GM18511 (cell line): ENCODE measurements around the gene USE1.
"Not testable (repeated sequence)": the region's sequence is repeated elsewhere in the genome, so short reads cannot be mapped to it uniquely, and the experiment has no call there.

ENCODE experiments used
- ATAC-seq: cut with Tn5 transposase; IDR thresholded peaks from one replicate; pipeline ENCODE4 v1.9.1; 2021; ENCODE audit warnings: mild to moderate bottlenecking, moderate library complexity; ENCODE audit not compliant: unreplicated experiment

Gene USE1

GRCh38 chr19:17215127-17215971, at the start of gene USE1:
Gene USE1, plus strand, starts transcription at chr19:17215357. Its CDS starts 49 bp downstream, at chr19:17215406.
- ATAC-seq, result peak; percentile 85

GRCh38 chr19:17165715-17166114, 49.4 kb upstream of the USE1 start:
- ATAC-seq, result no peak

GRCh38 chr19:17170538-17171297, 44.4 kb upstream of the USE1 start:
- ATAC-seq, result no peak

- no peak for ATAC-seq
These were observed 43.3 kb upstream of the USE1 start for GRCh38 chr19:17171874-17172273.

- no peak for ATAC-seq
These were observed 42.4 kb upstream of the USE1 start for GRCh38 chr19:17172624-17173345.

- ATAC-seq, result no peak
These were observed 36.9 kb upstream of the USE1 start for GRCh38 chr19:17178291-17178690.

- no peak for ATAC-seq
These were observed 34.0 kb upstream of the USE1 start for GRCh38 chr19:17180997-17181702.

- no peak for ATAC-seq
These were observed 31.8 kb upstream of the USE1 start for GRCh38 chr19:17183271-17183761.

GRCh38 chr19:17183858-17184321, 31.3 kb upstream of the USE1 start:
- ATAC-seq, result peak; percentile 60

GRCh38 chr19:17184371-17184841, 30.8 kb upstream of the USE1 start:
- peak; percentile 36 for ATAC-seq

- no peak for ATAC-seq
These were observed 29.6 kb upstream of the USE1 start for GRCh38 chr19:17185590-17185989.

- ATAC-seq, result not testable (repeated sequence)
These were observed 23.4 kb upstream of the USE1 start for GRCh38 chr19:17191736-17192135.

GRCh38 chr19:17192751-17193150, 22.4 kb upstream of the USE1 start:
- ATAC-seq, result no peak

GRCh38 chr19:17194608-17195007, 20.5 kb upstream of the USE1 start:
- no peak for ATAC-seq

GRCh38 chr19:17195106-17195505, 20.1 kb upstream of the USE1 start:
- ATAC-seq, result no peak

GRCh38 chr19:17196610-17197009, 18.5 kb upstream of the USE1 start:
- ATAC-seq, result no peak

- no peak for ATAC-seq
These were observed 17.5 kb upstream of the USE1 start for GRCh38 chr19:17197666-17198065.

- ATAC-seq, result no peak
These were observed 14.6 kb upstream of the USE1 start for GRCh38 chr19:17200408-17201079.

- no peak for ATAC-seq
These were observed 12.9 kb upstream of the USE1 start for GRCh38 chr19:17202249-17202648.

- no peak for ATAC-seq
These were observed 12.4 kb upstream of the USE1 start for GRCh38 chr19:17202713-17203112.
